SKM-1 treated with dmso at 0.1 percent for 144 hours (cell line): ENCODE data around the gene LRRFIP1.

Experiments used
- DNase-seq: peaks from one replicate; lab custom pipeline; 2025; ENCODE audit not compliant: unreplicated experiment; lab: John Stamatoyannopoulos, UW

The LRRFIP1 gene

DNA sequence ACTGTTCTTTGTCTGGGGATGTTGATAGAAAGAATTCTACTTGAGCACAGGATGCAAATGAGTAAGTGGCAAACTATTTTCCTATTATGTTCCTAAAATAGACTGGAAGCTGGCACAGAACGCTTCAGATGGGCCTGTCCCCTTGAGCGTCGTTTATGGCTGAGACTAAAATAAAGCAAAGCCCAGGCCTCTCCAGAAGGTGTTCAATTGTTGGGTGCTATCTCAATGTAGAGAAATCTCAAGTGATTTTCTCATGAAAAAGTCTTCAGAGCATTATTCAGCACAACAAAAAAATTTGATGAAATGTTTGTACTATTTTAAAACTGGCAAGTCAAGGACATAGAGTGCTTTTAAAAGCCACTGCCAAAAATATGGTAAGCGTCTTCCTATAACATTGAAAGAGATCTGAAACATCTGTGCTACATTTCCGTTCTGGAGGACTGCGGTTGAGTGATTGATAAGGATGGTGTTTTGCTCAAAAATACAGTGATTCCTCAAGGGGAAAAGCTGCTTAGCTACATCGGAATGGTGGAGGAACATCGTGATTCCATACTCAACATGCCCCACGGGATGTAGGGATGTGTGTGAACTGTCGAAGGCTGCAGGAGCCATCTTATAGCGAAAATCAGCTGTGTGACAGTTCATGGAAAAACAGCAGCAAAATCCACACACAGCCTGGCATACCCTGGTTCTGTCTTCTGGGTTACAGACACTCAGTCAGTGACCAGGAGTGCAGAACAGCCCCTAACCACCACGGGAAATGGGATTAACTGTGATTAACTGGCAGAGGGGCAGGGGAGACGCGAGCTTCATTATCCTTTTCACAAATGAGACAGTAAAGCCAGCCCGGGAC, 10.4 kb upstream of the LRRFIP1 start:
- DNase-seq = no peak

DNA sequence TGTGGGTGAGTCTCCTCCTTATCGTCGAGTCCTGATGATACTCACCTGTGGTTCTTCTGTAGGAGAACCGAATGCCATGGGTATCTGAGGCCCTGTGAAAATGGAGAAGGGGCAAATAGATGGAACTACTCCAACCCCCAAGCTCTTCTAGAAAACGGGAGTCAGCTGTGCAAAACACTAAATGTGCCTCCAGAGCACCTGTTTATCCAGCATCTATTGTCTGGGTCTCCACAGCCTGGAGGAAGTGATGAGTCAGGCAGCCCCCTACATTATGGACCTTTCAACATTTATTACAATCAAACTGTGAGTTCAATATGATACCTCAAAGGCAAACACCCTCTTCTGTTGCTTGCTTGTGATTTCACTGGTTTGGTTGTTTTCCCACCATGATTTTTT, 9.8 kb upstream of the LRRFIP1 start:
- no peak for DNase-seq

DNA sequence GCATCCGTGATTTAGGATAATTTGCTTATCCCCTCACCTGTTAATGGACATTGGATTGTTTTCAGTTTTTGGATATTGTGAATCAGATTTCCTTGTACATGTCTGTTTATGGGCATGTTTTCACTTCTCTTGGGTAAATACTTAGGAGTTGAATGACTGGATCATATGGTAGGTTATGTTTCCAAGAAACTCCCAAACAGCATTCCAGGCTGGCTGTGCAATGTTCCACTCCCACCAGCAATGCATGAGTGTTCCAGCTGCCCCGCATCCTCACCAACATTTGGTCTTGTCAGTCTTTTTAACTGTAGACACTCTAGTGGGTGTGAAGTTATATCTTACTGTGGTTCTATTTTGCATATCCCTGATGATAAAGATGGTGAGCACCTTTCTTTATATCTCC, 8.9 kb upstream of the LRRFIP1 start:
- no peak for DNase-seq

DNA sequence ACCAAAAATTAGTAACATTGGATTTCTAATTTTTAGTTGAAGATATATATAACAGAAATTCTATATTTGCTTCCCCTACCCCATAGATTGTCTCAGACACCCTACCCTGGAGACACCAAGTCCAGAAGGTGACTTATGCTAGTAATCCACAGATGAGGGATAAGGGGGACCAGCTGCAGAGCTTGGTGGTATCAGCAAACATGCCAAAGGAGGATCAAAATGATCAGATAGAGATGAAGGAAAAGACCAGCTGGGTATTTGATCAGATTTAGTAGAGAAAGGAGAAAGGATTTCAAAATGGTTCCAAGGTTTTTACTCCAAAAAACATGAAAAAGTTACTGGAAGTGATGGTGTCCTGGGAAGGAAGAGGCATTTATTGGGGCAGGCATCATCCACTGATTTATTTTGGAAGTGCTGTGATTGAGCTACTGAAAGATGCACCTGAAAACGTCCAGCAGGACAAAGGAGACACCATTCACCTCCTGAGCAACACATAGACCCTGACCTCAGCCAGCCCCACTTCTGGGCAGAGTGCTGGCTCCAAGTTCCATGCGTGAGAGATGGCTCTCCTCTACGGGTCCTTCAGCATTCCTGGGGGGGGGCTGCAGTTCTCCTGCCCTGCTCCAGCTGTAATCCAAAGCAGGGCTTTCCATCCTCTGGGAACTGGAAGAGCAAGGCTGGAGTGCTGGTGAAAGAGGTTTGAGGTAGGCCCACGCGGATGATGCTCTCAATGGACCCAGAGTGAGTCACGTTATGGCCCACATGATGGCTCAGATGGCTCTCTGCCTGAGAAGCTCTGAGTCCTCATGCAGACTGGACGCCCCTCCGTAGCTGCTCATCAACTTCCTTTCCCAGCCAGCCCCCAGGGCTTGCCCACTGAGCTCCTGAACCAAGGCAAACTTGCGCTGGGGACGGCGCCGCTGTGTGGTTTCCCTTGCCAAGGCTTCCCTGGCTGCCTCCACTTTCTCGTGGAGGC, 3.7 kb upstream of the LRRFIP1 start:
- no peak for DNase-seq

DNA sequence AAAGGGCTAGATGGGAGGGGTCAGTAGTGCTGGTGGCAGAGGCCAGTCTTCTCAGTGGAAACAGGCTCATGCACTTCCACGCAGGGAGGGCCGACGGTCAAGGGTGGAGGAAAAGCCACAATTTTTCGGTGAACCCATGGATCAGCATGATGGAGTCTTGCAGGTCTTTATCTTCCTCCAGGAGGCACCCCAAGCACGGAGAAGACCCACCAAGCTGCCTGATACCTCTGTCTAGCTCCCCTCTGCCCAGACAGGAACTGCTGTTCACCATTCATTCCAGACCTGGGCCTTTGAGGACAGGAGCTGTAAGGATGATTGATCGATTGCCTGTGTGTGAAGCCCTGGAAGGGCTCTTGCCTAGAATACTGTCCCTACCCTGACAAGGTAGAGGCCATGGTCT, 2.8 kb upstream of the LRRFIP1 start:
- DNase-seq = no peak

DNA sequence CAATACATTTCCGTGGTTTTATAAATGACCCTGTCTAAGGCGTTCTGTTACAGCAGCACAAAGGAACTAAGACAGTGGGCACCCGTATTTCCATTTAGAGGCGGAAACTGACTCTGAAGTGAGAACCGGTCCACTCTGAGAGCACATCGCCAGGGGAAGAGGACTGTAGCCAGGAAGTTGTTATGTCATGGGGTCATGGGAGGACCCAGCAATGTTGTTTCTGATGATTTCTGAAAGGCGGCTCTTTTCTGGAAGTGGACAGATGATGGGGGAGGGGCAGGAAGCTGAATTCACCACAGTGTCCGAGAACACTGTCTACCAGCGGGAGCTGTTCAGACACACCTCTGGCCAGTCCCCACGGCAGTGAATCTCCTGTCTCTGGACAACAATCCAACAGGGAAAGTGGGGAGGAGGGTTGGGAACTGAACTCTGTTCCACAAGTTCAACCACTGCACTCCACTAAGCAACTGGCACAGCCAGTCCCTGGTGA, 2.1 kb upstream of the LRRFIP1 start:
- no peak for DNase-seq

DNA sequence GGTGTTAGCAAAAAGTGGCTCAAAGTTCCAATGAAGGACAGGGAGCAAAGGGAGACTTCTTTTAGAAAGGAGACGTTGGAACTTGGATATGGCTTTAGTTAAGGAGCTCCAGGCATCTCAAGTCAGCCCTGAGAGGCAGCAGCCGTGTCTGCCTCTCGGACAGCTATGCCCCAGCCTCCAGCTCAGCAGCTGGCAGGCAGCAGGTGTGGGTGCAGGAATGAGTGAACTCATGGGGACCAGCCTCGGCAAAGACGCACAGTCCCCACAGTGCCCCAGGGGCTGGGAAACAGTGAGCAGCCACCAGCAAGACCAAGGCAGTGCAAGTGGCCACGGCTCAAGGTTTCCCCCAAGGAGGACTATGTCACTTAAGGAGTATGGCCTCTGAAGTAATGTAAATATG, 1.6 kb upstream of the LRRFIP1 start:
- DNase-seq = no peak

DNA sequence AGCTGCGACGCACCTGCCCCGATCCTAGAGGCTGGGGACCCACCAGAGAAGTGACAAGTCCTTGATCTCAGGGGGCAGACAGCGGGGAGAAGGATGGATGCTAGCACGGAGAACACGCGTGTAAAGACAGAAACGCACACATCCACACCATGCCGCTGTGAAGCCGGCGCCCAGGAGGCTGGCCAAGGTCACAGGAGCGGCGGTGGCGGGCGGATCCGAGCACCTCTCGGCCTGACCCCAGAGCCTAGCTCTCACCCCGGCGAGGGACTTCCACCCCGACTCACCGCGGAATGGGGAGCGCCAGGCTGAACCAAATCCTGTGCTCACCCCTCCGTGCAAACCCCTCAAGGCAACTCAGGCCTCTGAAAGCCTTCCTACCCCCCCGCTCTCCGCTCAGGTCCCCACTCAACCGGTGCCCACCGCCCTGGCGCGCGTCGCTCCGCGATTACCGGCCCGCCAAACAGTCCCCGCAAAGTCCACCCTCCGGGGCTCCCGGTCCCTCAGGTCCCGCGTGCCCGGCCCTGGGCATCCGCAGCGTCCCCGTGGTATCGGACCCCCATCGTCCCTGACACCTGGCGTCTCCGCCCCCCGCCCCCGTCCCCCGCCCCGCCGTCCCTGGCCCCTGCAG, 460 bp upstream of the LRRFIP1 start:
- DNase-seq = no peak

DNA sequence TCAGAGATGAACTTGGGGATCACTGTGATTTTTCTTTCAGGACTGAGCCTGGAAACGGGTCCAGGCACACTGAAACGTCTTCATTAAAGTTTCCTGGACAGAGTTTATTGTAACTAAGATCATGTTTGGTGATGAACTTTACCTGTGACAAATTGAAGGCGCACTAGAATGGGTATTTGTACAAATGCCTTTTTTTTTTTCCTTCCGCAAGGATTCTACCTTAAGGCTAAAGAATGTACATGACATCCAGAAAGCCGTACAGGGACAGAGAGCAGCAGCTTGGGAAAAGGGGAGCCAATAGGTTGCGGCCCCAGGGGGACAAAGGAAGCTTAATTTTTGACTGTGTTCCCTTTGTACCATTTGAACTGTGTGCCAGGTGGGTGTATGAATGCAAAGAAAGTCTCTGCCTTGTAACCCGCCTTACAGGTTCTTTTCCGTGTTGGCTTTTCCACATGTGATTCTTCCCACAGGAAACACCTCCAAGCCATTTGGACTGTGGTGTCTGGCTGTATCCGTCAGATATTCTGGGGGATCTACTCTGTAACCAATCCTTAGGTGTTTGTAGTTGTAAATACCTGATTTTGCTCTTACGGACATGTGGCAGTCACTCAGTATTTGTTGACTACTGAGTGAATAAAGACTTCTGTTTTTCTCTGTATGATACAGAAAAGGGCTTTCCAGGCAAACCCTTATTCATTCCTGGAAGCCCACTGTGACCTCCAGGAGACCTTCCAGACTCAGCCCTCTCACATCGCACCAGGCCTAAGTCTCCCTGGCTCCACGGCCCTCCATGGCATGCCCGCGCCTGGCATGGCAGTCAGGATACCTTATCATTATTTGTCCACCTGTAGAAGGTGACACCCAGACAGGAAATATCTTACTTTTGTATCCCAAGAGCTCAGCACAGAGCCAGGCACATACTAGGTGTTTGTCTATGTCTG, 1.1 kb downstream of the LRRFIP1 start:
- DNase-seq = no peak

DNA sequence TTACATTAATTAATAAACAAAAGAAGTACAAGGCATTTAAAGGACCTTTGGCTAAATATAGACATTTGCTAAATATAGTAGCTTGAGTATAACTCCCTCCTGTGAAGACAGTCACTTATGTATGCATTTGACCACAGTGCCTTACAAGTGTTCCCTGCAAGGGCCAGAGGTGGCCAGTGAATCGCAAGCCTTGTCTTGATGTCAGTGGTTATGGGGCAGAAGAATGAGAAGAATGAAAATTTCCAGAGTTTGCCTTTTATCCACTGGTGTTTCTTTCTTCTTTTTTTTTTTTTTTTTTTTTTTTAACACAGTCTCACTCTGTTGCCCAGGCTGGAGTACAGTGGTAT, 1.8 kb downstream of the LRRFIP1 start:
- no peak for DNase-seq

DNA sequence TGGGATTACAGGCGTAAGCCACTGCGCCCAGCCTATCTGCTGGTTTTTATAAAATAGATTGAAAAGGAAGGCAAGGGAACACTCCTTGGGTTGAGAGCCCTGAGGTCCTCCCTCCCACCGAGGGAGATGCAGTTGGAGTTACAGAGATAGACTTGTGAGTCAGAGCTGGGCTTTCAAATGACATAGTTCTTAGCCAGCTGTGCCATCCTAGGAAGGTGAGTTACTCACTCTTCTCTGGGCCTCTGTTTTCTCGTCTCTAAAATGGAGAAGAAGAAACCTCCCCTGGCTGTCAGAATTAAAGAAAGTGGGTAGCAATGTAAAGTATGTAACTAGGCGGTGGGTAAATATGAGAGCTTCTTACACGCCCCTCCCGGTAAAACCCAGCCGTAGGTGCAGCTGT, 2.4 kb downstream of the LRRFIP1 start:
- no peak for DNase-seq

DNA sequence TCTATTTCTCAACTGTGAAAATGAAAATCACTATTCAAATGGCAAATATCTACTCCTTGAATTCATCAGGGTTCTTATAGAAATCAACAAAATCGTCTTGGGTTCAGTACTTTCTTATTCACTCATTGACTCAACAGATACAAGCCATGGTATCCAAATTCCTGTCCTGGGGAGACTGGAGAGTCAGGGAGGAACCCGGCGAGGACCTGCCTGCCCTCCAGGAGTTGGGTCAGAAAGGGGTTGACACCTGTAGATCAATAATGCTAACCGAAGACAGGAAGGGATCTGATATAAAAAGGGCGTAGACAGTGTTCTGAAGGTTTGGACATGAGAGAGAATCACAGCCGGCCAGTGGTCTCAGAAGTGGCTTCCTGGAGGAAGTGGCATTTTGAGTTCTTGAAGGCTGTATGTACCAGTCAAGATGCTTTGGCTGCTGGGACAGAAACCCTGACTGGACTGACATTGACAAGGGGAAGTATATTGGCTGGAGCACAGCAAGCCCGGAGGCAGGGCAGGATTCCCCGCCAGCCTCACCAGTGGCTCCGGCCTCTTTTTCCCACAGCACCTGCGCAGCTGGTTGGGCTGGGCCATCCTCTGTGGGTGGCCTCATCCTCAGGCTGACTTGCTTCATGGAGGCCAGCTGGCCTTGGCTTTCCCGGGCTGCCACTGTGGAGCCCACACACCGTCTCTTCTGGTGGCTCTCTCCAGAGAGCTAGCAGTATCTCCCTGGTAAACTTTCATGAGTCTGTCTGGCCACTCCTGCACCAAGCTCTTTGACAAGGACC, 3.0 kb downstream of the LRRFIP1 start:
- DNase-seq = no peak

DNA sequence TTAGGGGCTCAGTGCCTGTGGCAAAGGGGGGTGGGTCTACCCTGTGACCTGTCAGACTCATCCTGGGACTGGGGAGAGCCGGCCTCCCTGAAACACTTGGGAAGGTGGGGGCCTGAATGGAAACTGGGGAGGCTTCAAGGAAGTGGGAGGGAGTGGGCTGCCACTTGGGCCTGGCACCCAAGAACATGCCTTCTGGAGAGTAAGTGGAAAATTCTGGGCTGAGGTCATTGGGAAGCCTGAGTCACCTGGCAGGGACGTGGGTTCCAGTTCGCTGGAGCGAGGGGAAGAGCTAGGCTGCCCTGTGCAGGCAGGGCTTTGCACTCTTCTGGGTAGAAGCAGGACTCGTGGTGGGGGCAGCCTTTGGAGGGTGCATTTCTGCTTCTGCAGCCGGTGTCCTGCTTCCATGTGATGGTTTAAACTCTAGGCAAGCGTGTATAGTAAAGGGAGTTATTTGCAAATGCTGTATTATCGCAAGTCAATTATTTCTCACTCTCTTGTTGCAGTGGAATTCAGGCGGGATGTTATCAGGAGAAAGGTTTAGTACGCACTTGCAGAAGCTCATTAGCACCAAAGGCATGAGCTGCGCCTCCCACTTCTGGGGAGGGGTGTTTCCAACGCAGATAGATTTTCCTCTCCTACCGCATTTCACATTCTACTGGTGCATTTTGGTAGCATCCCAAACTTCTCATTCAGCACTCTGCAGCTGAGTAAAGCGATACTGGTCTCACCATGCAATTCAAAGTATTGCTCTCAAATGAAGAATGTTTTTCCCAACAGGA, 3.8 kb downstream of the LRRFIP1 start:
- no peak for DNase-seq

DNA sequence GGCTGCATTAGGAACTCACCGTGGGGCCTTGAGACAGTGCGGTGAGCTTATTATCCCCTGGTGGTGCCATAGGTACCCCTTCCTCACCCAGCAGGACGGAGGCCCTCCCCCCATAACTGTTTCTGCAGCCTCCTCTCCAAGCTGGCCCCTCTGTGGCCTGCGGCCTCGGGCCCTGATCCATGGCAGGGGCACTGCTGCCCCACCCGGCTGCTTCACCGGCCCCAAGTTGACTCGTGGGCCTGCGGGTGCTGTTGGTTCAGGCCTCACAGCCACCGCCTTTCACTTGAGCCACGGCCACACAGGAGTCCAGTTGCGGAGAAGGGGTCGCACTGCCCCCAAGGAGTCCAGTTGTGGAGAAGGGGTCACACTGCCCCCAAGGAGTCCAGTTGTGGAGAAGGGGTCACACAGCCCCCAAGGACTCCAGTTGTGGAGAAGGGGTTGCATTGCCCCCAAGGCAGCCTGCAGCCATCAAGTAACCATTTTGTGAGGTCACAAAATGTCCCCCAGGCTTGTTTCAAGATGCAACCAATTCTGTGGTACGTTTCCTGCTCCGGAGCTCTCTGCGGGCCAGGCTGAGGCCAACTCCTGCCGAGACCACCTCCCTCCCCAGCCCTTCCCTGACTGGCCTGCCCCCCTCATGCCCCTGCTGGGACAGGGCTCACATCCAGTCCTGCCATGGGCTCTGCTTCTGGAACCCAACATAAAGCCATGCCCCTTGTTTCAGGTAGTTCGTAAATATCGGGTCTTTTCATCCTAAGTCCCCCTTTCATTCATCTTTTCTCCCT, 4.6 kb downstream of the LRRFIP1 start:
- DNase-seq = no peak

DNA sequence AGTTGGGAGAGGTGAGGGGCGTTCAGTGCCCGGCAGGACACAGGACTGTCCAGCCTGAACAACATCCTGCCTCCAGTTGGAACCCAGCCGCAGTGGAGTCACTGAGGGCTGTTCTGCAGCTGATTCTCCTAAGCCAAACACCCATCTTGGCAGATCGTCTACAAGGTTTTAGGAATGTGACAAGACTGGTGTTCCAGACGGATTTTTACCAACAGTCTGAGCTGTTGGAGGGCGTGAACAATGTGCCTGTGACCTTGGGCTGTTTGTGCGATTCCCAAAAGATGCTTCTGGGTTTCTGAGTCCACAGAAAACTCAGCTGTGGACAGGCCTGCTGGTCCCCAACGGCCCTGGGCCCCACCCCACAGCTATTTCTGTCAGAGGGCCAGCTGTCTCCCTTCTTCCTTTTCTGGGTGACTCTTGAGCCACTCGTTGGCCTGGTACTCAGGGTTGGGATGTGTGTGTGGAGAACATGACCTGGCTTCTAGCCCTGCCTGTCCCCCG, 5.7 kb downstream of the LRRFIP1 start:
- DNase-seq = no peak

DNA sequence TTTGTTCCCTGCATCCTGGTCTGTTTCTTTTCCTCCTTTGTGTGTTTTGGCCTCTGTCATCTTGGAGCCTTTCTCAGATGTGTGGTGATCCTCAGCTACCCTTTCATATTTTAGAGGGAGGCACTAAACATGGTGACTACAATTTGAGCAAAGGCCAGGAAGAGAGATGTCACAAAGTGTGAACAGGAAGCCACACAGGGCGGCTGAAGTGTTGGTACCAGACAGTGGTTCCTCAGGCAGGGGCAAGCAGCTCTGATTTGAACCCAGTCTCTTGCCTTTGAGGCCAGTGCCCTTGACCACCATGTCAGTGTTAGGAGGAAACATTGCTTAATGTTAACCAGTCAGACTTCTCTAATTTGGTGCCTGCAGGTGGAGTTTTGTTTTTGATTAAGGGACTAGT, 9.2 kb downstream of the LRRFIP1 start:
- DNase-seq = no peak

DNA sequence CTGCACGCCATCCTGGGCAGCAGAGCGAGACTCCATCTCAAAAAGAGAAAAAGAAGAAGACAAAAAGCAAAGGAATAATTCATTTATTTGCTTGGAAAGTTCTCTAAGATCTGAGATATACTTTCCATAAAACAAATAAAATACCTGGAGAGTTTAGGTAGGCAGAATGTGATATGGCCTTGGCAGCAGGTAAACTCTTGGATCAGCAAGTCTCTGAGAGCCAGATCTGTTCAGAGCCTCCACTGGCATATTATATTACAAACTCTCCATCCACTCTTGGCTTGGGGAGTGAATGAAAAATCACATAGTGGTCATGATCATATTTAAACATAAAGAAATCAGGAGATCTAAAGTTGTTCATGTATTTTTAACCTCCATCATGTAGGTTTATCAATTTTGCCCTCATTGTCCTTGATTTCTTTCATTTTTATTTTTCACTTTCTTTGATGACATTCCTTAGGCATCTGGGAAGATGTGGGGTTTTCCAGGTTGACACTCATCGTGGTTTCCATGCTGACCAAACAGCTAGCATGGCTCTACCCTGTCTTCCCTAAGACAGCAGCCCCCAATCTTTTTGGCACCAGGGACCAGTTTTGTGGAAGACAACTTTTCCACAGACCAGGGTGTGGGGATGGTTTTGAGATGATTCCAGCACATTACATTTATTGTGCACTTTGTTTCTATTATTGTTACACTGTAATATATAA, 10.2 kb downstream of the LRRFIP1 start:
- DNase-seq = no peak
